Neural cell (in vitro differentiated cells): ENCODE data around the gene SLC8A1. TPM values are rescaled to one million over a fixed set of nuclear protein-coding genes. Genes with fewer than 3 reads are reported as not detected.

Experiments used
- H2AFZ ChIP-seq: fragments of 200-600, 300-800 bp; sonication (generic), shearing (Covaris generic); 2 replicates; pipeline ENCODE4 v1.6.0; 2014; ENCODE audit warnings: low read depth, mild to moderate bottlenecking, antibody characterized with exemption, low read length, moderate library complexity
- H3F3A ChIP-seq: fragments of 200-600 bp; shearing (Covaris generic); 2 replicates; pipeline ENCODE4 v1.6.1; 2016; ENCODE audit warnings: mild to moderate bottlenecking, moderate library complexity, mixed read lengths, antibody characterized with exemption, low read length; ENCODE audit not compliant: insufficient read depth, poor library complexity, severe bottlenecking
- H3K27ac ChIP-seq: fragments of 200-600, 300-800 bp; sonication (generic), shearing (Covaris generic); 2 replicates; pipeline ENCODE4 v1.5.1; 2014; ENCODE audit warnings: mild to moderate bottlenecking, low read length, moderate library complexity
- H3K27me3 ChIP-seq: fragments of 300-800, 200-600 bp; sonication (generic), shearing (Covaris generic); 2 replicates; pipeline ENCODE4 v1.6.0; 2014; ENCODE audit warnings: mild to moderate bottlenecking, low read depth, low read length, moderate library complexity; ENCODE audit not compliant: insufficient read depth
- H3K36me3 ChIP-seq: fragments of 300-800, 200-600 bp; sonication (generic), shearing (Covaris generic); 2 replicates; pipeline ENCODE4 v1.5.1; 2014; ENCODE audit warnings: mild to moderate bottlenecking, antibody characterized with exemption, low read length, moderate library complexity; ENCODE audit not compliant: insufficient read depth
- H3K4me2 ChIP-seq: fragments of 300-800, 200-600 bp; sonication (generic), shearing (Covaris generic); 2 replicates; pipeline ENCODE4 v1.6.0; 2014; ENCODE audit warnings: mild to moderate bottlenecking, low read length
- H3K4me3 ChIP-seq: fragments of 300-800, 200-600 bp; sonication (generic), shearing (Covaris generic); 2 replicates; pipeline ENCODE4 v1.5.1; 2014; ENCODE audit warnings: mild to moderate bottlenecking, low read length, moderate library complexity
- H3K79me2 ChIP-seq: fragments of 200-600 bp; shearing (Covaris generic); replicated peaks from 2 replicates; pipeline ENCODE4 v1.6.0; 2014; ENCODE audit warnings: mild to moderate bottlenecking, low read length, moderate library complexity; ENCODE audit not compliant: insufficient read depth
- H3K9ac ChIP-seq: fragments of 300-800, 200-600 bp; sonication (generic), shearing (Covaris generic); 2 replicates; pipeline ENCODE4 v1.6.1; 2016; ENCODE audit warnings: mild to moderate bottlenecking, low read length, mixed read lengths
- H3K9me2 ChIP-seq: fragments of 200-600 bp; shearing (Covaris generic); 2 replicates; pipeline ENCODE4 v1.6.1; 2016; ENCODE audit warnings: mild to moderate bottlenecking, low read length, mixed read lengths; ENCODE audit not compliant: insufficient read depth
- H3K9me3 ChIP-seq: fragments of 200-600, 300-800 bp; sonication (generic), shearing (Covaris generic); 2 replicates; pipeline ENCODE4 v1.6.1; 2016; ENCODE audit warnings: mild to moderate bottlenecking, mixed run types, low read length, moderate library complexity, mixed read lengths
- H4K20me1 ChIP-seq: fragments of 200-600 bp; shearing (Covaris generic); 2 replicates; pipeline ENCODE4 v1.6.1; 2016; ENCODE audit warnings: mild to moderate bottlenecking, mixed run types; ENCODE audit not compliant: insufficient read depth
- EP300 ChIP-seq: fragments of 450-650 bp; conservative IDR thresholded peaks from 2 replicates; pipeline ENCODE4 v1.6.1; 2014; ENCODE audit warnings: antibody characterized with exemption, mild to moderate bottlenecking, moderate library complexity; ENCODE audit not compliant: poor library complexity, severe bottlenecking
- EZH2 ChIP-seq: fragments of 200-600, 300-800 bp; shearing (Covaris generic), sonication (generic); IDR thresholded peaks from 2 replicates; pipeline ENCODE4 v1.6.1; 2014; ENCODE audit warnings: antibody characterized with exemption, low read length, borderline replicate concordance, mild to moderate bottlenecking; ENCODE audit not compliant: insufficient read depth, poor library complexity, severe bottlenecking
- MXI1 ChIP-seq: fragments of 450-650 bp; conservative IDR thresholded peaks from 2 replicates; pipeline ENCODE4 v1.6.1; 2014; ENCODE audit warnings: antibody characterized with exemption, mild to moderate bottlenecking; ENCODE audit not compliant: poor library complexity, severe bottlenecking
- POLR2AphosphoS5 ChIP-seq: IDR thresholded peaks from 2 replicates; pipeline ENCODE4 v1.6.1; 2012
- RAD21 ChIP-seq: fragments of 450-650 bp; conservative IDR thresholded peaks from 2 replicates; pipeline ENCODE4 v1.6.1; 2014; ENCODE audit warnings: antibody characterized with exemption, mild to moderate bottlenecking, moderate library complexity
- SMC3 ChIP-seq: fragments of 450-650 bp; conservative IDR thresholded peaks from 2 replicates; pipeline ENCODE4 v1.6.1; 2014; ENCODE audit warnings: antibody characterized with exemption, mild to moderate bottlenecking, moderate library complexity; ENCODE audit not compliant: poor library complexity
- TAF1 ChIP-seq: IDR thresholded peaks from 2 replicates; pipeline ENCODE4 v1.6.1; 2012; ENCODE audit warnings: low read depth
- polyA plus RNA-seq: library from polyadenylated mRNA; depleted of rRNA; stranded (reverse); fragments of >200 nt; gene quantifications from 2 replicates; pipeline ENCODE4 v1.2.3, GENCODE V29; 2014
- TF ChIP-seq, protein P1 (sequence below): IDR thresholded peaks from 2 replicates; pipeline ENCODE4 v1.6.1; 2012; ENCODE audit warnings: borderline replicate concordance
- TF ChIP-seq, protein P2 (sequence below): fragments of 450-650 bp; IDR thresholded peaks from 2 replicates; pipeline ENCODE4 v1.5.1; 2014; ENCODE audit warnings: antibody characterized with exemption, mild to moderate bottlenecking, moderate library complexity; ENCODE audit not compliant: poor library complexity, severe bottlenecking

The SLC8A1 gene
- polyA plus RNA-seq, 1 donor from 2014 or later = 18.7 TPM

DNA sequence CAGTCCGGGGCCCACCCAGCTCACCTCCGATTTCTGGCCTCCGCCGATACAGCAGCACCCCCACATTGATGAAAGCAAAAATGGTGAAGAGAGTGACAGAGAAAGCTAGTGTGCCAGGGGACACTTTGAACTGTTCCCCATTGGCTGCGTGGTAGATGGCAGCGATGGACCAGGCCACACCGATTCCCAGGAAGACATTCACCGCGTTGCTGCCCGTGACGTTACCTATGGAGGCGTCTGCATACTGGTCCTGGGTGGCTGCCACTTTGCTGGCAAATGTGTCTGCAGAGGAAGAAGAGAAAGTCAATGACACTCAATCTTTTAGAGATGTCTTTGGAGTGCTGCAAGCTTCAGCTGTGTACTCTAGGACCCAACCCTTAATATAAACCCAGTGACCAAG is 336.5 kb downstream of the SLC8A1 start:
- H3K4me2 ChIP-seq = no peak overlapping the region
- H4K20me1 ChIP-seq = no peaks in the 10 kb centered on the region
- H2AFZ ChIP-seq = no peak overlapping the region
- no peak overlapping the region for H3K4me3 ChIP-seq
- no peaks in the 10 kb centered on the region for H3F3A ChIP-seq
- H3K27ac ChIP-seq = no peak overlapping the region
- no peaks in the 10 kb centered on the region for H3K9me3 ChIP-seq
- TF ChIP-seq TAF1 (no peak), SMC3 (no peak), EZH2 (no peak)
- H3K27me3 ChIP-seq = no peaks in the 10 kb centered on the region
- peaks cover 4% of the 10 kb centered on the region for H3K36me3 ChIP-seq
- H3K9ac ChIP-seq = no peak overlapping the region
- no peaks in the 10 kb centered on the region for H3K79me2 ChIP-seq
- no peaks in the 10 kb centered on the region for H3K9me2 ChIP-seq

DNA sequence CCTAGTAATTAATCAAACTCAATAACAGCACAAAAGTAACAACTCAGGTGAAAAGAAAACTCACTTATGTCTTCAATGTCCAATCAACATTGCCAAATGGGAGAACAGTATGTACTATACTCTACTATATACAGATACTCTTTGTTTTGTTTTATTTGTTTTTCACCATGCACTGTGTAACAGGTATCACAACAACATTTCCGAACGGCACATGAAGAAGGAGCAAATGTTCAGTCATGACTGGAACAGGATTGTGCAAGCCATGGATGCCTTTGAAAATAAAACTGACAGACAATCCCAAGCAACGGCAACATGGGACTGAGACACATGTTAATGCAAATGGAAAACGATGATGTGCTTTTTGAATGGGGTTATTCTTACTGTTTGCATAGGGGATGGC is 337.9 kb downstream of the SLC8A1 start:
- no peaks in the 10 kb centered on the region for H3F3A ChIP-seq
- no peak overlapping the region for H3K4me2 ChIP-seq
- no peak overlapping the region for H3K9ac ChIP-seq

DNA sequence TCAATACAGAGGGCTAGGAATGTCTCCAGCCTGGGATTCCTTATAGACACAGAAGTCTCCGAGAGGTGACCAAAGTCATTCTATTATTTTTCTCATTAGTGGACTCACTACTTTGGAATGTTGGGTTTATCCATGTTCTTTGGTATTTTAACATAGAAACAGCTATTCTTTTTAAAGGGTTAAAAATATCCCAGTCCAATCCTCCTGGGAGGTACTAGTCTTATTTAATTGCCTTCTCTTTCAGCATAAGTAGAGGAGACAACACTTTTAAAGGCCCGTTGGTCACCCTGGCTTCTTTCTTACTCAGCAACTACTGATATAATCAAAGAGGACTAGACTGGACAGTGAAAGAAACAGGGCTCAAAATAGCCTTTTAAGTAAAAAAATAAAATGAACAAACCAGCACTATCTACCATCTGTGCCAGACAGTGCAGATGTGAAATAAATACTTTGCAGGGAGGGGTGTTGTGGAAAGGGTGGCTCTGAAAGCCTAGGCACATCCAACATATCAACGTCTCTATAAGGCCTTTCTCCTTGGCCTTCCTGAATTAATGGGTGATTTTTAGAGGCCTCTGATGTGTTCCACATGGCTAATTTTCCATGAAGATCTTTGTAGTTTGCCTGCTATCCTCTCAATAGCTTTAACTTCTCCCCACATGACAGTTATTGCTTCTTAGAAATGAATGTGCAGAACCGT is 338.5 kb downstream of the SLC8A1 start:
- Histone ChIP-seq H3K4me2 (no peak overlapping the region), H3K9me3 (no peaks in the 10 kb centered on the region), H3K36me3 (peaks cover 4% of the 10 kb centered on the region), H3K27ac (no peak overlapping the region), H3K27me3 (no peaks in the 10 kb centered on the region), H3K9me2 (no peaks in the 10 kb centered on the region), H3F3A (no peaks in the 10 kb centered on the region), H3K9ac (no peak overlapping the region), H2AFZ (no peak overlapping the region), H3K4me3 (no peak overlapping the region), H3K79me2 (no peaks in the 10 kb centered on the region), H4K20me1 (no peaks in the 10 kb centered on the region)
- TF ChIP-seq EP300 (no peak), EZH2 (no peak), SMC3 (no peak), MXI1 (no peak), TAF1 (no peak), RAD21 (no peak), POLR2AphosphoS5 (no peak)
- TF ChIP-seq, protein P1, sequence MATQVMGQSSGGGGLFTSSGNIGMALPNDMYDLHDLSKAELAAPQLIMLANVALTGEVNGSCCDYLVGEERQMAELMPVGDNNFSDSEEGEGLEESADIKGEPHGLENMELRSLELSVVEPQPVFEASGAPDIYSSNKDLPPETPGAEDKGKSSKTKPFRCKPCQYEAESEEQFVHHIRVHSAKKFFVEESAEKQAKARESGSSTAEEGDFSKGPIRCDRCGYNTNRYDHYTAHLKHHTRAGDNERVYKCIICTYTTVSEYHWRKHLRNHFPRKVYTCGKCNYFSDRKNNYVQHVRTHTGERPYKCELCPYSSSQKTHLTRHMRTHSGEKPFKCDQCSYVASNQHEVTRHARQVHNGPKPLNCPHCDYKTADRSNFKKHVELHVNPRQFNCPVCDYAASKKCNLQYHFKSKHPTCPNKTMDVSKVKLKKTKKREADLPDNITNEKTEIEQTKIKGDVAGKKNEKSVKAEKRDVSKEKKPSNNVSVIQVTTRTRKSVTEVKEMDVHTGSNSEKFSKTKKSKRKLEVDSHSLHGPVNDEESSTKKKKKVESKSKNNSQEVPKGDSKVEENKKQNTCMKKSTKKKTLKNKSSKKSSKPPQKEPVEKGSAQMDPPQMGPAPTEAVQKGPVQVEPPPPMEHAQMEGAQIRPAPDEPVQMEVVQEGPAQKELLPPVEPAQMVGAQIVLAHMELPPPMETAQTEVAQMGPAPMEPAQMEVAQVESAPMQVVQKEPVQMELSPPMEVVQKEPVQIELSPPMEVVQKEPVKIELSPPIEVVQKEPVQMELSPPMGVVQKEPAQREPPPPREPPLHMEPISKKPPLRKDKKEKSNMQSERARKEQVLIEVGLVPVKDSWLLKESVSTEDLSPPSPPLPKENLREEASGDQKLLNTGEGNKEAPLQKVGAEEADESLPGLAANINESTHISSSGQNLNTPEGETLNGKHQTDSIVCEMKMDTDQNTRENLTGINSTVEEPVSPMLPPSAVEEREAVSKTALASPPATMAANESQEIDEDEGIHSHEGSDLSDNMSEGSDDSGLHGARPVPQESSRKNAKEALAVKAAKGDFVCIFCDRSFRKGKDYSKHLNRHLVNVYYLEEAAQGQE = no peak
- TF ChIP-seq, protein P2, sequence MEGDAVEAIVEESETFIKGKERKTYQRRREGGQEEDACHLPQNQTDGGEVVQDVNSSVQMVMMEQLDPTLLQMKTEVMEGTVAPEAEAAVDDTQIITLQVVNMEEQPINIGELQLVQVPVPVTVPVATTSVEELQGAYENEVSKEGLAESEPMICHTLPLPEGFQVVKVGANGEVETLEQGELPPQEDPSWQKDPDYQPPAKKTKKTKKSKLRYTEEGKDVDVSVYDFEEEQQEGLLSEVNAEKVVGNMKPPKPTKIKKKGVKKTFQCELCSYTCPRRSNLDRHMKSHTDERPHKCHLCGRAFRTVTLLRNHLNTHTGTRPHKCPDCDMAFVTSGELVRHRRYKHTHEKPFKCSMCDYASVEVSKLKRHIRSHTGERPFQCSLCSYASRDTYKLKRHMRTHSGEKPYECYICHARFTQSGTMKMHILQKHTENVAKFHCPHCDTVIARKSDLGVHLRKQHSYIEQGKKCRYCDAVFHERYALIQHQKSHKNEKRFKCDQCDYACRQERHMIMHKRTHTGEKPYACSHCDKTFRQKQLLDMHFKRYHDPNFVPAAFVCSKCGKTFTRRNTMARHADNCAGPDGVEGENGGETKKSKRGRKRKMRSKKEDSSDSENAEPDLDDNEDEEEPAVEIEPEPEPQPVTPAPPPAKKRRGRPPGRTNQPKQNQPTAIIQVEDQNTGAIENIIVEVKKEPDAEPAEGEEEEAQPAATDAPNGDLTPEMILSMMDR = no peak

More for the DNA sequence above, 337.9 kb downstream of the SLC8A1 start:
- H3K4me3 ChIP-seq = no peak overlapping the region
- H3K9me2 ChIP-seq = no peaks in the 10 kb centered on the region
- H3K36me3 ChIP-seq = peaks cover 4% of the 10 kb centered on the region
- no peaks in the 10 kb centered on the region for H3K9me3 ChIP-seq
- TF ChIP-seq EZH2 = no peak
- no peaks in the 10 kb centered on the region for H4K20me1 ChIP-seq
- no peaks in the 10 kb centered on the region for H3K27me3 ChIP-seq
- no peak overlapping the region for H2AFZ ChIP-seq
- H3K27ac ChIP-seq = no peak overlapping the region
- no peaks in the 10 kb centered on the region for H3K79me2 ChIP-seq
